CD4-positive, alpha-beta T cell treated with Interleukin-6 for 4 hours (primary cell): ENCODE data around the gene ZDHHC11B.
"Not testable (repeated sequence)": the region's sequence is repeated elsewhere in the genome, so short reads cannot be mapped to it uniquely, and the experiment has no call there.

Experiments
- DNase-seq: peaks from one replicate; pipeline ENCODE4 v3.0.0-alpha.2; 2020; ENCODE audit warnings: mixed read lengths

ZDHHC11B gene

GRCh38 chr5:766666-767431, 17.7 kb downstream of the ZDHHC11B start:
- DNase-seq = no peak

DNA sequence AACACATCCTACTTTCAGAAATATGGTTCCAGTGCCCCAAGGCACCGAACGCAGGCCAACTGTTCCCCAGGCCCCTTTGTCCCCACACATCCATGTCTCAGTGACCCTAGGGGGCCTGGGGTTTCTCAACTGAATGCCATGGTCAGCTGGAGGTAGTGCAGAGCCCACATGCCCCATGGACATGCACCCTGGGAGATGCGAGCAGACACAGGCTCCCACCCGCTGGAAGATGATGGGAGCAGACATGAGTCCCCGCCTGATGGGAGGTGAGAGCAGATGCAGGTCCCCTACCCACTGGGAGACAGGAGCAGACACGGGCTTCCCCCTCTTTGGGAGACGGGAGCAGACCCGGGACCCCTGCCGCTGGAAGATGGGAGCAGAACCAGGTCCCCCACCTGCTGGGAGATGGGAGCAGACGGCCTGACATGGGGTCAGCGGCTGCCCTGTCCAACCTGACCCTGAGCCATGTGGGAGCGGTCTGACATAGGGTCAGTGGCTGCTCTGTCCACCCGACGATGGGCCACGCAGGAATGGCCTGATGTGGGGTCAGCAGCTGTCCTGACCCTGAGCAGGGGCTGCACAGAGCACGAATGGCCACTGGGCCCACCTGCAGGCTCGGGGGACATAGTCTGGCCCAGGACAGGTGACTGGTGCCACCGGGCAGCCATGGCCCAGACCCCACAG, 18.4 kb downstream of the ZDHHC11B start:
- no peak for DNase-seq

DNA sequence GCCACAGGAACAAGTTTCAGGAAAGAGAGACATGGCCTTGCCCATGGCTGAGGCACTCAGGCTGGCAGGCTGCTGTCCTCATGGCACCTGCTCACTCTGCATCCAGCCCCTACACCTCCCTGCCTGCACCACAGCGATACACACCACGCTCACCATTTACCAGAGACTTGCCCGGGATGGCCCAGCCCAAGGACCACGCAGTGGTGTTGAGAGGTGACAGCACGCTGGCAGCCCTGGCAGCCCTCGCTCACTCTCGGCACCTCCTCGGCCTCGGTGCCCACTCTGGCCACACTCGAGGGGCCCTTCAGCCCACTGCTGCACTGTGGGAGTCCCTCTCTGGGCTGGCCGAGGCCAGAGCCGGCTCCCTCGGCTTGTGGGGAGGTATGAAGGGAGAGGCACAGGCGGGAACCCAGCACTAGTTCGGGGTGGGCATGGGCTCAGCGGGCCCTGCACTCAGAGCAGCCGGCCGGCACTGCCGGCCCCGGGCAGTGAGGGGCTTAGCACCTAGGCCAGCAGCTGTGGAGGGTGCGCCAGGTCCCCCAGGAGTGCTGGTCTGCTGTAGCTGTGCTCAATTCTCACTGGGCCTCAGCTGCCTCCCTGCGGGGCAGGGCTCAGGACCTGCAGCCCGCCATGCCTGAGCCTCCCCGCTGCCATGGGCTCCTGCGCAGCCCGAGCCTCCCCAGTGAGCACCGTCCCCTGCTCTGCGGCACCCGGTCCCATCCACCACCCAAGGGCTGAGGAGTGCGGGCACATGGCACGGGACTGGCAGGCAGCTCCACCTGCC, 20.3 kb downstream of the ZDHHC11B start:
- no peak for DNase-seq

DNA sequence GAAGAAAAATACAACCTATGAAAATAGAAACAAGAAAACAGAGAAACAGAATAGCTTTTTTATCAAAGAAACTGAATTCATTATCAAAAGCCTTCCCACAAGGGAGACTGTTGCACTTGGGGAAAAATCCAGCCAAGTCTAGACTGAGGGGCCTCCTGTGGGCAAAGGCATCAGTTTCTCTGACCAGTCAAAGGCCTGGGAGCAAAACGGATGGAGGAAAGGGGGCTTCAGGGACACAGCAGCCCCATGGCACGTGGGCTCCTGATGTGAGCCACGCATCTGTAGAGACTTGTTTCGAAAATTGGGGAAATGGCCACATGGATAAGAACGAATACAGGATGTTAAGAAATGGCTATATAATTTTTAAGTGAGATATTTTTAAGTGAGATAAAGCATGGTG, 21.1 kb downstream of the ZDHHC11B start:
- no peak for DNase-seq

- not testable (repeated sequence) for DNase-seq
Observed at GRCh38 chr5:762996-763395, 21.5 kb downstream of the ZDHHC11B start.

DNA sequence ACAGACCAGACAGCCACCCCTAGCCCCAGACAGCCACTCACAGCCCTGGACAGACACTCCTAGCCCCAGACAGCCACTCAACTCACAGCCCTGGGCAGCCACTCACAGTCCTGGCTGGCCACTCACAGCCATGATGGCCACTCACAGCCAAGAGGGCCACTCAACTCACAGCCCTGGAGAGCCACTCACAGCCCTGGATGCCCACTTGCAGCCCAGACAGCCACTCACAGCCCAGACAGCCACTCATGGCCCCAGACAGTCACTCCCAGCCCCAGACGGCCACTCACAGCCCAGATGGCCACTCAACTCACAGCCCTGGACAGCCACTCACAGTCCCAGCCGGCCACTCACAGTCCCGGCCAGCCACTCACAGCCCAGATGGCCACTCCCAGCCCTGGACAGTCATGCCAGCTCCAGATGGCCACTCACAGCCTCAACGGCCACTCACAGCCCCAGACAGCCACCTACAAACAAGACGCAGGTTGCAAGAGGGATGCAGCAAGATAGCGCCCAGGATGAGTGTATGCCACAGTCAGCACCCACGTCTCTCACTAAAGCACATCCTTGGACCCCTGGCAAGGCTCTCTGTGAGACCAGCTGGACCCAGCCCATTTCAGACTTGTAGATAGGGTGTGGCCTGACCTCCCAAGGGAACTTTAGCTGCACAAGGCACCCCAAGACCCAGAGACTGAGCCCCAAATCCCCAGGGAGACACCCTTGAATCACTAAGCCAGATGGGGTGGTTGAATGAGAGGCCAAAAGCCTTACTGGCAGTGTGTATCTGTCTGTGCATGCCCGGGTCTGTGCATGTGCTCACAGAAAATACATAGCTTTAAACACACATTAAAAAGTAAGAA, 22.4 kb downstream of the ZDHHC11B start:
- no peak for DNase-seq

GRCh38 chr5:761059-761771, 23.3 kb downstream of the ZDHHC11B start:
- DNase-seq = no peak

DNA sequence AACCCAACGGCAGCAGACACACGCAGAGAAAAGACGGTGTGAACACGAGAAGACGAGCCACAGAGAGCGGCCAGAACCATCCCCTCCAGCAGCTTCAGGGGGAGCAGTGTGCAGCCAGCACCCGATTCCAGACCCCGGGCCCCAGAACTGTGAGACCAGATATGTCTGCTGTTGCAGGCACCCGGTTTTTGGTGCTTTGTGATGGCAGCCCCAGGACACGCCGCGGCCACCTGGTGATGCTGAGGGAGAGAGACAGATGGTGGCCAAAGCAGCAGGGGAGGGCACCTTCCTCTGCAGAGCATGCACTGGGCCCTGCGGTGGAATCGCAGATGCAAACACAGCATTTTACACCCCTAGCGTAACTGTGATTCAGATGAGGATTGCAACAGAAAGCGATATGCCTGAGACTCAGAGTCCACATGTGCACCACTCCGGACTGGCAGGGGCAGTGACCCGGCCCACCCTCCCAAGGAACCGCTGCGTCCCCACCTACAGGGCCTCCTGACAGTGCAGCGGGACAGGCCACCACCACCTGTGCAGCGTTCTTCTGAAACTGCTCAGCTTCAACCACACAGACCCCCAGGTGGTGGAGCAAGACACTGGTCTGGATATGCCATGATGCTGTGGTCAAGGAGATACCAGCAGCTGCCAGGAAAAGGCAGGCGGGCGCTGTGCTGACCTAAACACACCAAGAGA, 24.0 kb downstream of the ZDHHC11B start:
- DNase-seq = no peak

GRCh38 chr5:759781-760362, 24.7 kb downstream of the ZDHHC11B start:
- no peak for DNase-seq

DNA sequence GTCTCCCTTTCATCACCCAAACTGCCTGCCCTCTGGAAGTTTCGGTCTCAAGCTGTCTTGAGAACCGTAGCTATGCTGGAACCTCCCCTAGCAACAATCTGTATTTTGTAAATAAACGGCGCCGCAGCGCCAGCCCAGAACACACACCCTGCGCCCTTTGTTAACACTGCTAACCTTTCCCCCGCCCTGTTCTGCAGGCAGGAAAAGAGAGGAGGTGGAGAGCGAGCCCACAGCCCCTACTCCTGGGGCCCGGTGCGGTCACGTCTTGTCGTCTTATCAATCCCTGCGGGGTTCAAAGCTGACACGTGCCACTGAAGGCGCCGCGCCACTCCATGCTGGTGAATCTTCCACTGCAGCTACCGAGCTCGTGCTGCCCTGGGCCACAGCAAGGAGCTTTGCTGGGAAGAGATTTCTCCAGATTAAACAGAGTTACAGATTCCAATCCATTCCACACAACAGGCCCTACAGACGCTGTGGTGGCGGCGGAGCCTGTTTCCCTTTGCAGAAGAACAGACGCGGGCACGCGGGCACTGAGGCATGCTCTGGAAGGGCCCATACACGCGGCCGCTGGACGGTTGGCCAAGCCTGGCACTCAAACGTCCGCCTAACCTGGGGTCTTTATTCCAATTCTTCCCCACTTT, 25.3 kb downstream of the ZDHHC11B start:
- peak; percentile 58 for DNase-seq

- no peak for DNase-seq
Observed at GRCh38 chr5:758698-759053, 25.9 kb downstream of the ZDHHC11B start.

- DNase-seq = peak; percentile 28
Observed at GRCh38 chr5:757931-758697, 26.4 kb downstream of the ZDHHC11B start.

GRCh38 chr5:757346-757930, 27.1 kb downstream of the ZDHHC11B start:
- DNase-seq = no peak

GRCh38 chr5:756865-757345, 27.6 kb downstream of the ZDHHC11B start:
- DNase-seq = peak; percentile 10

- DNase-seq = no peak
Observed at GRCh38 chr5:756171-756570, 28.4 kb downstream of the ZDHHC11B start.

GRCh38 chr5:754143-754632, 30.3 kb downstream of the ZDHHC11B start:
- not testable (repeated sequence) for DNase-seq

DNA sequence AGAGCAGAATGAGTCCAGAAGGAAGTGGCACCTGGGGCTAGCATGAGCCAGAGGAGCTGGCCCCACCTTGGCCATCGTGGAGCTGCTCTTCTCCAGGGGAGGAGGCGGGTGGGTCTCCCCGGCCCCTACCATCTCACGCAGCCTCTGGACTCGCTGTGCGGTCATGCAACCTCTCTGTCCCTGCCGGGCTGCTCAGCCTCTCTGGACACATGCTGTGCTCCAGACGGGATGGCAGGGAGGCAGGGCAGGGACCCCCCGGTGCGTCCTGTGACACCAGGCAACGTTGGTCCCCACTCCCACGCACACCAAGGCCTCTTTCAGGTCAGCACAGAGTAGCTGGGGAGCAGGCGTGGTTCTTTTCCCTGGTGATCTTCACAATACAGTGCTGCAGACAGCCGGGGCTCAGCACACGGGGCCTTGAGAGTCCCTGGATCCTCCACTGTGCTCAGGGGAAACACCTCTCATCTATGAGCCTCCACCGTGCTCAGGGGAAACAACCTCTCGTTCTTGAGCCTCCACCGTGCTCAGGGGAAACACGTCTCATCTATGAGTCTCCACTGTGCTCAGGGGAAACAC, 30.9 kb downstream of the ZDHHC11B start:
- not testable (repeated sequence) for DNase-seq

DNA sequence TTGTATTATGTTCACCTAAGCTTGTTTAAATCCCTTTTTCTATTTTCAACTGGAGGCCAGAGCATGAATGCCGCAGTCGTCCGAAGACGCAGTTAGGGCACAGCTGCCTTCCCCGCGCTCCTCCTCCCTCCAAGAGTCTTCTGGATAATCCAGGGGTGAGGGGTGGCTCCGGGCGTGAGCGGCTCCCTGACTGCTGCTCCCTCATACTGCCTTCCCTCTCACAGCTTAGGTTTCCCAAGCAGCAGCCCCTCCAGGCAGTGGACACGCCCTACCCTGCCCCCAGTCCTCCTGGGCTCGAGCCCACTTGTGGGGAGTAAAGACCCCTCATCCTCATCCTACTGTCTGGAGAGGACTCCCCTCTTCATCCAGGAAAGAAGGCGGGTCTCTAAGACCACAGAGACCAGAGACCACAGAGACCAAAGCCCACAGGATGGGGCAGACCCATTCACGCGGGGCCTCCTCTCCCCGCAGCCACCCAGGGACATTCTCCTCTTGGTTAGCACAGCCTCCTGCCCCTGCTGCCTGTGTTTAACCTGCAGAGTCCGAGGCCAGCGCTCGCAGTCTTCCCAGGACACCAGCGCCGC, 31.9 kb downstream of the ZDHHC11B start:
- DNase-seq = not testable (repeated sequence)
